Ishikawa (cell line): Measurements from ENCODE around the gene MORC3.

ENCODE experiments used
- CEBPB ChIP-seq: IDR thresholded peaks from 2 replicates; pipeline ENCODE4 v1.6.1; 2012
- CREB1 ChIP-seq: IDR thresholded peaks from 2 replicates; pipeline ENCODE4 v1.6.1; 2012; ENCODE audit warnings: low read depth
- EGR1 ChIP-seq: IDR thresholded peaks from 2 replicates; pipeline ENCODE4 v1.6.1; 2012
- EP300 ChIP-seq: IDR thresholded peaks from 2 replicates; pipeline ENCODE4 v1.6.1; 2012; ENCODE audit warnings: borderline replicate concordance
- MAX ChIP-seq: IDR thresholded peaks from 2 replicates; pipeline ENCODE4 v1.6.1; 2012
- NFIC ChIP-seq: IDR thresholded peaks from 2 replicates; pipeline ENCODE4 v1.6.1; 2012
- RAD21 ChIP-seq: IDR thresholded peaks from 2 replicates; pipeline ENCODE4 v1.6.1; 2012; ENCODE audit warnings: low read depth
- REST ChIP-seq: IDR thresholded peaks from 2 replicates; pipeline ENCODE4 v1.6.1; 2012; ENCODE audit warnings: low read depth, mild to moderate bottlenecking
- TAF1 ChIP-seq: IDR thresholded peaks from 2 replicates; pipeline ENCODE4 v1.6.1; 2012; ENCODE audit warnings: low read depth, mild to moderate bottlenecking
- USF1 ChIP-seq: IDR thresholded peaks from 2 replicates; pipeline ENCODE4 v1.6.1; 2012
- YY1 ChIP-seq: IDR thresholded peaks from 2 replicates; pipeline ENCODE4 v1.6.1; 2012; ENCODE audit warnings: low read depth

- TF ChIP-seq CEBPB (no peak), MAX (no peak), EP300 (no peak), YY1 (no peak), REST (no peak), NFIC (no peak), CREB1 (no peak), TAF1 (no peak), RAD21 (no peak), USF1 (no peak), EGR1 (no peak)
Measured at GRCh38 chr21:36381841-36382589, 62.0 kb downstream of the MORC3 start.
